Spleen (tissue), 11 donors: ENCODE results near the gene MIB2. TPM values are rescaled to one million over a fixed set of nuclear protein-coding genes. Genes with fewer than 3 reads are reported as not detected.

Experiments
- DNase-seq: peaks from one replicate; pipeline ENCODE4 v3.0.0-alpha.2; 2020
- H3K27ac ChIP-seq, 8 donors: fragments of 200-600 bp; sonication (generic) in 7 of 8; 1 replicate in 4 of 8; 2 replicates in 4 of 8; pipeline versions ENCODE4 v1.5.0 to v1.8.0; 2016 to 2021; ENCODE audit warnings: inconsistent platforms in 4 of 8, mild to moderate bottlenecking in 4 of 8, moderate library complexity in 1 of 8
- H3K27me3 ChIP-seq, 7 donors: fragments of 200-600 bp; sonication (generic) in 6 of 7; replicated peaks in 1 of 7; 1 replicate in 4 of 7; 2 replicates in 3 of 7; pipeline versions ENCODE4 v1.5.0 to v1.8.0; 2016 to 2021; ENCODE audit warnings: inconsistent platforms in 3 of 7, mild to moderate bottlenecking in 1 of 7
- H3K36me3 ChIP-seq, 6 donors: fragments of 200-600 bp; sonication (generic) in 5 of 6; 1 replicate in 4 of 6; 2 replicates in 2 of 6; pipeline versions ENCODE4 v1.5.0 to v1.8.0; 2016 to 2021; ENCODE audit warnings: inconsistent platforms in 2 of 6
- H3K4me1 ChIP-seq, 6 donors: fragments of 200-600 bp; sonication (generic) in 5 of 6; 1 replicate in 3 of 6; 2 replicates in 3 of 6; pipeline versions ENCODE4 v1.5.0 to v1.8.0; 2016 to 2021; ENCODE audit warnings: inconsistent platforms in 3 of 6
- H3K4me3 ChIP-seq, 8 donors: fragments of 200-600 bp; sonication (generic) in 7 of 8; 1 replicate in 4 of 8; 2 replicates in 4 of 8; pipeline versions ENCODE4 v1.5.0 to v1.8.0; 2016 to 2021; ENCODE audit warnings: inconsistent platforms in 4 of 8, mild to moderate bottlenecking in 4 of 8, moderate library complexity in 2 of 8
- H3K9me3 ChIP-seq, 8 donors: fragments of 200-600 bp; sonication (generic) in 7 of 8; 1 replicate in 4 of 8; 2 replicates in 4 of 8; pipeline versions ENCODE4 v1.5.0 to v1.8.0; 2016 to 2021; ENCODE audit warnings: inconsistent platforms in 4 of 8
- CTCF ChIP-seq, 11 experiments: fragments of 200-600 bp in 7 of 11; fragments of 450-650 bp in 4 of 11; sonication (generic) in 4 of 11; IDR thresholded peaks in 8 of 11; conservative IDR thresholded peaks in 3 of 11; 1 replicate in 7 of 11; 2 replicates in 4 of 11; pipeline versions ENCODE4 v1.4.0 to v1.8.0; 2016 to 2021; ENCODE audit warnings: antibody characterized with exemption in 11 of 11, inconsistent platforms in 4 of 11, mild to moderate bottlenecking in 1 of 11
- POLR2A ChIP-seq, 3 donors: fragments of 450-650 bp; IDR thresholded peaks; one replicate each; pipeline ENCODE4 v1.5.1; 2017; ENCODE audit warnings: antibody characterized with exemption in 3 of 3, mild to moderate bottlenecking in 1 of 3
- POLR2AphosphoS5 ChIP-seq, 3 donors: sonication (generic); formaldehyde crosslinking; IDR thresholded peaks; one replicate each; pipeline ENCODE4 v1.5.1; 2017; ENCODE audit warnings: antibody characterized with exemption in 3 of 3
- WGBS, 5 donors: extraction: QIAGEN DNeasy Blood & Tissue Kit in 3 of 5; methylation state at CpG; one replicate each; pipeline versions ENCODE4 v1.1.5 to v1.1.7; 2013 to 2018; 5-methylcytosine and 5-hydroxymethylcytosine counted together
- intact Hi-C: fragments of 100-400 bp; cut with DNase I; formaldehyde crosslinking; loops from one replicate; pipeline ENCODE4 v1.15.0; 2023; ENCODE audit warnings: low total_unique reads
- polyA plus RNA-seq, 3 donors: library from polyadenylated mRNA; stranded (reverse); fragments of 200-250 nt; gene quantifications; one replicate each; pipeline ENCODE4 v1.2.1, GENCODE V29; 2013
- total RNA-seq, 7 donors: library from RNA; depleted of rRNA in 3 of 7; stranded (reverse); fragments of >200 nt in 3 of 7; fragmentation: NEBNext Ultra II Directional in 4 of 7; extraction: Animal tissue kit (Norgen Biotek cat#: 25700) in 4 of 7; gene quantifications; one replicate each; pipeline versions ENCODE4 v1.1.0 to v1.2.1, GENCODE V29; 2016 to 2021
- donor health status: healthy with polysubstance abuse.
- donor health status: DM: no; HTN: no; CAD: no; lungs with moderate emphysema.
- donor health status: DM: no; HTN: no; CAD: no.
- donor health status: Bipolar disorder and iron deficiency.
- donor health status: healthy.
- donor health status: DM: no; HTN: no; CAD: no.
- donor health status: DM: yes; HTN: yes; CAD: no.

MIB2 gene
- total and polyA plus RNA-seq, 10 donors: 46.2 to 165 (median 73.0) TPM

DNA sequence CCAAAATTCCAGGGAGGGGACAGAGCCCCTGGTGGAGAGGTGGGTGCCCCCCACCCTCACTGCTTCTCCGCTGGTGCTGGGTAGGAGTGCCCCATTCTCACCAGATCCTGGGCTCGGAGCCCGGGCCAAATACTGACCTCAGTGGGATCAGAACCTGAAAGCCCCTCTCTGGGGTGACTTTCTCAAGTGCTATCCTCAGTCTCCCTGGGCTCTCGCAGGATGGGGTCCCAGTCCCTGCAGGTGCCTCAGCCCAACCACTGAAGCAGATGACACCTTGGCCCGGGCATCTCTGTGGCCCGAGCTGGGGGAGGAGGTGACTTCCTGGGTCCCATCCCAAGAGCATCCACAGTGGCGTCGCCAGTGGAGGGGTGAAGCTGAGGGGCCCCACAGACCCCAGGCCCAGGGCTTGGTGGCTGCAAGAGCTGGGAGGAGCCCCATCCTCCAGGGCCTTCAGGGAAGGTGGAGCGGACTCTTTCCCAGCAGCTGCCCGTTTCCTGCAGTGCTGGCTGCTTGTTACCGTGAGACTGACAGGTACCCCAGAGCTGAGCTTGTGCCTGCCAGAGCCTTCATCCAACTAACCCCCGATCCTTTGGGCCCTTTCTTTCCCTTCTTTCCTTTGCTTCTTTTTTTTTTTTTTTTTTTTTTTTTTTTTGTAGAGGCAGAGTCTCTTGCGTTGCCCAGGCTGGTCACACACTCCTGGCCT lies 11.5 kb upstream of the MIB2 start:
- Histone ChIP-seq H3K27me3 (peaks cover 0 to 26% (median 11%) of the 10 kb centered on the region in 7 donors), H3K36me3 (no peaks in the 10 kb centered on the region), H3K9me3 (no peaks in the 10 kb centered on the region), H3K4me1 (peaks cover 9 to 57% (median 34%) of the 10 kb centered on the region in 6 donors), H3K4me3 (no peak overlapping the region), H3K27ac (no peak overlapping the region)
- 73 to 84% (median 82%) methylated on average over 9 to 13 of the region's 13 CpGs for WGBS, 5 donors
- intact Hi-C loops: no loop called here
- TF ChIP-seq POLR2AphosphoS5 (IDR thresholded peaks at IDR 0.05): no peak
- TF ChIP-seq POLR2A (IDR thresholded peaks at IDR 0.05): no peak
- TF ChIP-seq CTCF (IDR thresholded peaks at IDR 0.05 in 8 of 11, conservative IDR thresholded peaks at IDR 0.05 in 3 of 11): no peak
- DNase-seq: peak; percentile 74

GRCh38 chr1:1604374-1605033 lies 10.8 kb upstream of the MIB2 start:
- H3K4me1 ChIP-seq: peaks cover 4 to 50% (median 28%) of the 10 kb centered on the region in 6 donors
- H3K36me3 ChIP-seq: no peaks in the 10 kb centered on the region
- no peaks in the 10 kb centered on the region for H3K9me3 ChIP-seq
- no peak overlapping the region for H3K27ac ChIP-seq
- TF ChIP-seq CTCF (IDR thresholded peaks at IDR 0.05 in 8 of 11, conservative IDR thresholded peaks at IDR 0.05 in 3 of 11) (no peak), POLR2AphosphoS5 (IDR thresholded peaks at IDR 0.05) (no peak), POLR2A (IDR thresholded peaks at IDR 0.05) (no peak)
- peaks cover 0 to 19% (median 4%) of the 10 kb centered on the region in 7 donors for H3K27me3 ChIP-seq
- DNase-seq: peak; percentile 70
- intact Hi-C loops: no loop called here
- no peak overlapping the region for H3K4me3 ChIP-seq
- WGBS, 5 donors: 81 to 93% (median 85%) methylated on average over 13 to 15 of the region's 15 CpGs

- H3K4me1 ChIP-seq: peaks cover 4 to 49% (median 27%) of the 10 kb centered on the region in 6 donors
- H3K4me3 ChIP-seq: no peak overlapping the region
- peak; percentile 76 for DNase-seq
- H3K27me3 ChIP-seq: peaks cover 0 to 17% (median 4%) of the 10 kb centered on the region in 7 donors
- 75 to 84% (median 81%) methylated on average over 14 of the region's 14 CpGs for WGBS, 5 donors
- no peak overlapping the region for H3K27ac ChIP-seq
- no peaks in the 10 kb centered on the region for H3K9me3 ChIP-seq
- TF ChIP-seq POLR2A (IDR thresholded peaks at IDR 0.05): no peak
- intact Hi-C loops: no loop called here
- no peaks in the 10 kb centered on the region for H3K36me3 ChIP-seq
Measured at GRCh38 chr1:1605034-1605591, 10.2 kb upstream of the MIB2 start.

- Histone ChIP-seq H3K27me3 (peaks cover 0 to 11% (median 0%) of the 10 kb centered on the region in 7 donors), H3K4me3 (no peak overlapping the region), H3K27ac (no peak overlapping the region), H3K36me3 (no peaks in the 10 kb centered on the region), H3K4me1 (peaks cover 0 to 48% (median 23%) of the 10 kb centered on the region in 6 donors), H3K9me3 (no peaks in the 10 kb centered on the region)
- DNase-seq: no peak
- TF ChIP-seq CTCF (IDR thresholded peaks at IDR 0.05 in 8 of 11, conservative IDR thresholded peaks at IDR 0.05 in 3 of 11): no peak
- TF ChIP-seq POLR2AphosphoS5 (IDR thresholded peaks at IDR 0.05): no peak
- no peak for TF ChIP-seq POLR2A (IDR thresholded peaks at IDR 0.05)
- intact Hi-C loops: no loop called here
- 81 to 94% (median 91%) methylated on average over 16 to 17 of the region's 17 CpGs for WGBS, 5 donors
Measured at GRCh38 chr1:1605724-1606123, 9.6 kb upstream of the MIB2 start.
